Measurements from ENCODE around the gene PARD3.

The PARD3 gene

GRCh38 chr10:34821587-34822585 is 6.8 kb upstream of the PARD3 start:
- peak; percentile 66 for DNase-seq

- DNase-seq = no peak
Observed at GRCh38 chr10:34817586-34817985, 2.5 kb upstream of the PARD3 start.

DNA sequence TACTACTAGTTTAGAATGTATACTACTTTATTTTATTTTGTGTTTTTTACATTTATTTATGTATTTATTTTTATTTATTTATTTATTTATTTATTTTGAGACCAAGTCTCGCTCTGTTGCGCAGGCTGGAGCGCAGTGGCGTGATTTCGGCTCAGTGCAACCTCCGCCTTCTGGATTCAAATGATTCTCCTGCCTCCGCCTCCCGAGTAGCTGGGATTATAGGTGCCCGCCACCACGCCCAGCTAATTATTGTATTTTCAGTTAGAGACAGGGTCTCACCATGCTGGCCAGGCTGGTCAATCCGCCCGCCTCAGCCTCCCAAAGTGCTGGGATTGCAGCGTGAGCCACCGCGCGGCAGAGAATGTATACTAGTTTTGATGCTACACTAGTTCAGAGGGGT is 2.0 kb upstream of the PARD3 start:
- no peak for DNase-seq

GRCh38 chr10:34816501-34817002 is 1.5 kb upstream of the PARD3 start:
- peak; percentile 67 for DNase-seq

GRCh38 chr10:34816085-34816496 is 995 bp upstream of the PARD3 start:
- no peak for DNase-seq

- no peak for DNase-seq
Observed at GRCh38 chr10:34814913-34815184, 247 bp downstream of the PARD3 start.

GRCh38 chr10:34814223-34814912 is 728 bp downstream of the PARD3 start:
- peak; percentile 77 for DNase-seq

GRCh38 chr10:34813626-34814222 is 1.4 kb downstream of the PARD3 start:
- DNase-seq = no peak

- no peak for DNase-seq
Observed at GRCh38 chr10:34812771-34813170, 2.3 kb downstream of the PARD3 start.

DNA sequence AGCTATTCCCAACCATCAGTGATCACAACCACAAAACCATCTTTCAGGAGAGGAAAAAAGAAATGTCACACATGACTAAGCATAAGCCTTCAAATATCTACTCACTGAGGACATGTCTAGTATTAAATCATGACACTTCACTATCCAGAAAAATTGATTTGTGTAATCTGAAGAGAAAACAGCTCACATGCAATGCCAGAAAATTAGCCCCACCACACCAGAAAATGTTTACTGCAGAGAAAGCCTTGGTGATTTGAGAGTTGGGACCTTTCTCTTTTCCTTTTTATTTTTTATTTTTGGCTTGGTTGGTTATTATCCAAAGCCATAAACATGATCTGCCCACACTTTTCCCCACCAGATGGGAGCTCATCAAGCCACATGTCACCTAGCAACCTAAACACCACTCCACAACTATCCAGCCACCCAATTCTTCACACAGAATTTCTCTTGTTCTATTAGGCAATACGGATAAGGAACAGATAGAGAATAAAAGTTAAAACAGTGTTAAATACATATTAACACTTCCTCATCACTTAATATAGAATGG is 3.1 kb downstream of the PARD3 start:
- DNase-seq = no peak

DNA sequence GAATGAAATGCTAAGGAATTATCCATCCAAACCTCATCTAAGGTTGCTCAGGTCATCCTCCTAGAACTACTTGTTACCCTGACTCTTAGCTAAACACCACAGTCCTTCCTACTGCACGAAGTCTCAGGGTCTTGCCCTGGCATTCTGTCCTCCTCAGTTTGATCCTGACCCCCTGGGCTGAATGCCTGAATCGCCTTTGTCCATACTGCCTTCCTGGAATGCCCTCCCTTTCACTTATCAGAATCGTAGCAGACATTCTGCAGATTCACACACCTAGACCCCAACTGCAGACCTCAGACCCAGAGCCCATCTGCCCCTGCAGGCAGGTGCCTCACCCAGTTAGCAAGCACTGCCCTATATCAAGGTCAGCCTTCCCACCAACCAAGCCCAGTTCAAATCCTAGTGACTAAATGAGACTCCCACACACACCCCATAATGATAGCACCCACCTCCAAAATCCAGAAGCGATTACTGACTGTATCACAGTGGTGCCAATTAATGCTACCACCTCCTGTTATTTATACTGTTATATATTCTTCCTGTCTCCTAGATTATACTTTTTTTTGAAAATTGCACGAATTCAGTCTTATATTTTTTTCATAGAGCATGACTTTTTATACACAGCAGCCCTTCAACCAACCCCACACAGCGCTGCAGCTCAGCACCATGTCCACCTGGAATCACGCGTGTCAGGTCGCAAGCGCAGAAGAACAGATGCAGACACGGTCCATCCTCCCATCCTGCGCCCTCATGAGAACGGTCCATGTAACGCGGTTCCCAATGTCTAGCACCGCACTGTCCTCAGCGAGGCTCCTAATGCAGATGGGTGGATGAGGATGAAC is 3.7 kb downstream of the PARD3 start:
- no peak for DNase-seq

DNA sequence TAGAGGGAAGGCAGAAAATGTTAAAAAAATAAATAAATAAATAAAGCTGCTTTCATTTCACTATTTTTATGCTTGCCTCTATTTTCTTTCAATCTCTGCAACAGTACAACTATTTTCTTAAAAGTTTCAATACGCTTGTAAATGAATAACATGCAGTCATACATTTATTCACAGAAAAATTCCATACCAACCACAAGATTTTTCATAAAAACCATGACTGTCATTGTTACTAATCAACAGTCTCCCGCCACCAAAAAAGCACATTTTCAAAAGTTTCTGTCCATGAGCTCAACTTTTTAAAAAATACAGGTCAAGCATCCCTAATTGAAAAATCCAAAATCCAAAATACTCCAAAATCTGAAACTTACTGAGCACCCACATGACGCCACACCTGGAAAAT is 5.3 kb downstream of the PARD3 start:
- DNase-seq = no peak

- DNase-seq = peak; percentile 76
Observed at GRCh38 chr10:34808801-34809745, 6.0 kb downstream of the PARD3 start.

- DNase-seq = no peak
Observed at GRCh38 chr10:34808336-34808735, 6.8 kb downstream of the PARD3 start.

DNA sequence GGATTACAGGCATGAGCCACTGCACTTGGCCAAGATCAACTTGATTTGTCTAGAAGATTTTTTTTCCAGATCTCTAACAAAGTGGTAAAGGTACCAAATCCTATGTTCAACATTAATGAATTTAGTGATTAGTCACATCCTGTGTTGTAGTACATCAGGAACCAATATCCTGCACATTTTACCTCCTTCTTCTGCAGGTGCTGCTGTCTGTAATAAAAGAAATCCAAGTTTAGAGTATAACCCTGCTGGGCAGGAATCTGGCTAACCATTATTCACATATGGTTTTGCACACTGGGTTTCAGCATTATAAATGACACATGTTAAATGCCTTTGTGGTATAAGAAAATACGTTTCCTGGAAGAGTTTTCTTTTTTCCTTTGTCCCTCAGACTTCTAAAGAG is 10.8 kb downstream of the PARD3 start:
- DNase-seq = no peak

DNA sequence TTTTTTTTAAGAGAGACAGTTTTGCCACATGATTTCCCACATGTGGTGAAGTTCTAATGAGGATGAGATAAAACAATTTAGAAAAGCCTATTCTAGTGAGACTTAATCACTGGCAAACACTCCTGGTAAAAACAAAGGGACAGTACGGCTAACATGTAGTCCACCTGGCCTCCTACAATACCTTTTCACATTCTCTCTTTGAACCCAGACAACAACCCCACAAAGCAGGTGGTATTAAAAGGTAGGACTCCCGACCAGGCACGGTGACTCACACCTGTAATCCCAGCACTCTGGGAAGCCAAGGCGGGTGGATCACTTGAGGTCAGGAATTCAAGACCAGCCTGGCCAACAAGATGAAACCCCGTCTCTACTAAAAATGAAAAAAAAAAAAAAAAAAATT is 12.4 kb downstream of the PARD3 start:
- peak; percentile 66 for DNase-seq

DNA sequence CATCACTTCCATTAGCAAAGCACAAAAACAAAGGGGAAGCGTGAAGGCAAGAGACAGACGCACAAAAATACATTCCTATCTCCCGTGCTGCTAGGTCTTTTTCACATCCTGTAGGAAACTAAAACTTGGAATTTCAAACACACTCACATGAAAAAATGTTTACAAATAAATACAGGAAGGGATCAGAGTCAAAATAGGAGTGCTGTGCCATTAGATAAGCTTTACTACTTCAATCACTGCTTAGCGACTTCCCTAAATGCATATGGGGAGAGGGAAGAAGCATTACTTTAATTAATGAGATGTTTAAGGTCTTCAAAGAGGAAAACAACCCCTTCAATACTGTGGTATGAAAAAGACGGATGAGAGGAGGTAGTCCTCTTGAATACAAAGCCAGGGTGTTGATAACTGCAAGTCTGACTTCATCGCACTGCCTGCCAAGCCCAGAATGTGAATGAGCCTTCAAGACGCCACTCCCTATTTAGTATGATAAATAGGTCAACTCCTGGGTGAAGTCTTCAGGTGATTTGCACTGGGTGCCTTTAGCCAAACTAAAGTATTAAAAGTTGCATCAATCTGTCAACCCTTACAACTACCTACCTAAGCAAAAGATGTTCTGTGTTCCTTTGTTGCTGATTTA is 13.9 kb downstream of the PARD3 start:
- no peak for DNase-seq

GRCh38 chr10:34800624-34801023 is 14.5 kb downstream of the PARD3 start:
- no peak for DNase-seq

GRCh38 chr10:34798654-34799053 is 16.4 kb downstream of the PARD3 start:
- no peak for DNase-seq

GRCh38 chr10:34797155-34797554 is 17.9 kb downstream of the PARD3 start:
- no peak for DNase-seq

- no peak for DNase-seq
Observed at GRCh38 chr10:34796133-34796532, 19.0 kb downstream of the PARD3 start.
